Stomach (tissue), 9 donors: Measurements from ENCODE around the gene MRPL17. TPM values are rescaled to one million over a fixed set of nuclear protein-coding genes. Genes with fewer than 3 reads are reported as not detected.
"Not testable (repeated sequence)": the region's sequence is repeated elsewhere in the genome, so short reads cannot be mapped to it uniquely, and the experiment has no call there.

Experiments
- DNase-seq, 2 donors: peaks; one replicate each; pipeline versions ENCODE4 v3.0.0 to v3.0.0-alpha.2; 2013 to 2019
- H3K27ac ChIP-seq, 5 donors: fragments of 200-600 bp in 4 of 5; sonication (generic) in 4 of 5; one replicate each; pipeline ENCODE4 v1.5.1; 2013 to 2019; ENCODE audit warnings: mild to moderate bottlenecking in 1 of 5, moderate library complexity in 1 of 5
- H3K27me3 ChIP-seq, 3 donors: fragments of 200-600 bp; sonication (generic); one replicate each; pipeline ENCODE4 v1.5.1; 2017 to 2019; ENCODE audit warnings: mixed run types in 1 of 3
- H3K36me3 ChIP-seq, 4 donors: fragments of 200-600 bp; sonication (generic); 1 replicate in 3 of 4; 2 replicates in 1 of 4; pipeline ENCODE4 v1.5.1; 2016 to 2019
- H3K4me1 ChIP-seq, 4 donors: fragments of 200-600 bp; sonication (generic); one replicate each; pipeline ENCODE4 v1.5.1; 2016 to 2019
- H3K4me3 ChIP-seq, 4 donors: fragments of 200-600 bp; sonication (generic) in 3 of 4; one replicate each; pipeline ENCODE4 v1.5.1; 2016 to 2019; ENCODE audit warnings: mild to moderate bottlenecking in 1 of 4
- H3K9me3 ChIP-seq, 4 donors: fragments of 200-600 bp; sonication (generic); one replicate each; pipeline ENCODE4 v1.5.1; 2016 to 2019
- EP300 ChIP-seq: sonication (generic); formaldehyde crosslinking; IDR thresholded peaks from one replicate; pipeline ENCODE4 v1.6.1; 2017; ENCODE audit warnings: antibody characterized with exemption
- POLR2A ChIP-seq, 4 donors: fragments of 450-650 bp; IDR thresholded peaks; one replicate each; pipeline ENCODE4 v1.6.1; 2016; ENCODE audit warnings: antibody characterized with exemption in 4 of 4, control low read depth in 2 of 4, mild to moderate bottlenecking in 1 of 4, moderate library complexity in 1 of 4
- POLR2AphosphoS5 ChIP-seq, 3 donors: sonication (generic); formaldehyde crosslinking; IDR thresholded peaks; one replicate each; pipeline ENCODE4 v1.6.1; 2016; ENCODE audit warnings: antibody characterized with exemption in 3 of 3
- WGBS, 5 donors: extraction: QIAGEN DNeasy Blood & Tissue Kit in 3 of 5; methylation state at CpG; one replicate each; pipeline versions ENCODE4 v1.1.5 to v1.1.7; 2013 to 2018; 5-methylcytosine and 5-hydroxymethylcytosine counted together
- intact Hi-C: fragments of 100-400 bp; cut with DNase I; formaldehyde crosslinking; loops from one replicate; pipeline ENCODE4 v1.15.1; 2023; ENCODE audit warnings: low total_unique reads
- polyA plus RNA-seq, 3 donors: library from polyadenylated mRNA; stranded (reverse); fragments of 200-250 nt; gene quantifications; one replicate each; pipeline ENCODE4 v1.2.3, GENCODE V29; 2013
- total RNA-seq, 5 donors: library from RNA; depleted of rRNA; stranded (reverse); fragments of >200 nt; gene quantifications; one replicate each; pipeline versions ENCODE4 v1.1.0 to v1.2.3, GENCODE V29; 2014 to 2016
- TF ChIP-seq, protein P1 (sequence below), 7 experiments: fragments of 450-650 bp in 4 of 7; fragments of 200-600 bp in 3 of 7; sonication (generic) in 3 of 7; IDR thresholded peaks; one replicate each; pipeline ENCODE4 v1.5.1; 2016 to 2019; ENCODE audit warnings: antibody characterized with exemption in 7 of 7, control low read depth in 2 of 7, mild to moderate bottlenecking in 1 of 7
- donor health status: healthy with polysubstance abuse.
- donor health status: Bipolar disorder and iron deficiency.
- donor health status: healthy.

Gene MRPL17
- total and polyA plus RNA-seq, 8 donors: 9.0 to 148 (median 32.1) TPM

- intact Hi-C loops: no loop called here
- TF ChIP-seq POLR2A (IDR thresholded peaks at IDR 0.05) (no peak), EP300 (no peak), POLR2AphosphoS5 (IDR thresholded peaks at IDR 0.05) (no peak)
- TF ChIP-seq, protein P1, sequence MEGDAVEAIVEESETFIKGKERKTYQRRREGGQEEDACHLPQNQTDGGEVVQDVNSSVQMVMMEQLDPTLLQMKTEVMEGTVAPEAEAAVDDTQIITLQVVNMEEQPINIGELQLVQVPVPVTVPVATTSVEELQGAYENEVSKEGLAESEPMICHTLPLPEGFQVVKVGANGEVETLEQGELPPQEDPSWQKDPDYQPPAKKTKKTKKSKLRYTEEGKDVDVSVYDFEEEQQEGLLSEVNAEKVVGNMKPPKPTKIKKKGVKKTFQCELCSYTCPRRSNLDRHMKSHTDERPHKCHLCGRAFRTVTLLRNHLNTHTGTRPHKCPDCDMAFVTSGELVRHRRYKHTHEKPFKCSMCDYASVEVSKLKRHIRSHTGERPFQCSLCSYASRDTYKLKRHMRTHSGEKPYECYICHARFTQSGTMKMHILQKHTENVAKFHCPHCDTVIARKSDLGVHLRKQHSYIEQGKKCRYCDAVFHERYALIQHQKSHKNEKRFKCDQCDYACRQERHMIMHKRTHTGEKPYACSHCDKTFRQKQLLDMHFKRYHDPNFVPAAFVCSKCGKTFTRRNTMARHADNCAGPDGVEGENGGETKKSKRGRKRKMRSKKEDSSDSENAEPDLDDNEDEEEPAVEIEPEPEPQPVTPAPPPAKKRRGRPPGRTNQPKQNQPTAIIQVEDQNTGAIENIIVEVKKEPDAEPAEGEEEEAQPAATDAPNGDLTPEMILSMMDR (IDR thresholded peaks at IDR 0.05): no peak
- DNase-seq: no peak
- WGBS, 5 donors: 90 to 96% (median 94%) methylated on average over 3 of the region's 3 CpGs
- Histone ChIP-seq H3K27ac (no peak overlapping the region), H3K27me3 (no peaks in the 10 kb centered on the region), H3K4me3 (no peak overlapping the region), H3K9me3 (no peaks in the 10 kb centered on the region), H3K4me1 (no peaks in the 10 kb centered on the region), H3K36me3 (peaks cover 0 to 9% (median 0%) of the 10 kb centered on the region in 4 donors)
Observed at GRCh38 chr11:6717426-6717825, 34.3 kb upstream of the MRPL17 start.

DNA sequence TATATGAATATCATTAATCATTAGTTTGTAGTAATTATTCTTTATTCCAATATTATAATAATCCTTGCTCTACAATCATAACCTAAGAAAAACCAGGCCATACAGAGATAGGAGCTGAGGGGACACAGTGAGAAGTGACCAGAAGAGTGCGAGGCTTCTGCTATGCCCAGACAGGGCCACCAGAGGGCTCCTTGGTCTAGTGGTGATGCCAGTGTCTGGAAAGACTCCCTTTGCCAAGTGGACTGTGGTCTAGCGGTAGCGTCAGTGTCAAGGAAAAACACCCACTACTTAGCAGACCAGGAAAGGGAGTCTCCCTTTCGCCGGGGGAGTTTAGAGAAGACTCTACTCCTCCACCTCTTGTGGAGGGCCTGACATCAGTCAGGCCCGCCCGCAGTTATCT lies 28.4 kb upstream of the MRPL17 start:
- H3K27me3 ChIP-seq, H3K36me3 ChIP-seq, intact Hi-C loops, H3K27ac ChIP-seq, H3K4me1 ChIP-seq, H3K9me3 ChIP-seq, H3K4me3 ChIP-seq: not testable (repeated sequence)
- TF ChIP-seq, protein P1 (IDR thresholded peaks at IDR 0.05): peak in 2 of 7 experiments; percentile 11 to 26
- peak in 1 of 2 donors; percentile 29 for DNase-seq
- WGBS, 5 donors: 88 to 94% (median 93%) methylated on average over 5 to 7 of the region's 7 CpGs

DNA sequence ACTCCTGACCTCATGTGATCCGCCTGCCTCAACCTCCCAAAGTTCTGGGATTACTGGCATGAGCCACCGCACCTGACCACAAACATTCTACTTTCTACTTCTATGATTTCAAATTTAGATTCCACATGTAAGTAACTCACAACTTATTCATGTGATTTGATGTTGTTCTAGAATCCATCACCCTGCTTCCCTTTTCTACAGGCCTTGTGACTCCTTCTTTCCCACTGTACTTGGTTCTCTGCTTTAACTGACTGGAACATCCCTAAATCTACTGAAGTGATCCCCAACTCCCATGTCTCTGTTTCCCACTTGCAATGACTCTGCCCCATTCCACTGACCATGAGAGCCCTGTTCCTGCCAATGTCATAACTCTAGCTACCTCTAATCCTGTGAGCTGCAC lies 25.7 kb upstream of the MRPL17 start:
- intact Hi-C loops: loop anchor here (10.0 kb wide), 1 partner anchor 174 kb away; no protein-coding TSS in a partner anchor
- H3K4me1 ChIP-seq: peaks cover 0 to 9% (median 0%) of the 10 kb centered on the region in 4 donors
- H3K9me3 ChIP-seq: no peaks in the 10 kb centered on the region
- H3K27me3 ChIP-seq: no peaks in the 10 kb centered on the region
- H3K36me3 ChIP-seq: no peaks in the 10 kb centered on the region
- no peak overlapping the region for H3K27ac ChIP-seq
- DNase-seq: no peak
- TF ChIP-seq POLR2AphosphoS5 (IDR thresholded peaks at IDR 0.05): no peak
- no peak for TF ChIP-seq EP300
- no peak overlapping the region for H3K4me3 ChIP-seq
- WGBS, 5 donors: 93 to 98% (median 93%) methylated on average over 2 of the region's 2 CpGs

DNA sequence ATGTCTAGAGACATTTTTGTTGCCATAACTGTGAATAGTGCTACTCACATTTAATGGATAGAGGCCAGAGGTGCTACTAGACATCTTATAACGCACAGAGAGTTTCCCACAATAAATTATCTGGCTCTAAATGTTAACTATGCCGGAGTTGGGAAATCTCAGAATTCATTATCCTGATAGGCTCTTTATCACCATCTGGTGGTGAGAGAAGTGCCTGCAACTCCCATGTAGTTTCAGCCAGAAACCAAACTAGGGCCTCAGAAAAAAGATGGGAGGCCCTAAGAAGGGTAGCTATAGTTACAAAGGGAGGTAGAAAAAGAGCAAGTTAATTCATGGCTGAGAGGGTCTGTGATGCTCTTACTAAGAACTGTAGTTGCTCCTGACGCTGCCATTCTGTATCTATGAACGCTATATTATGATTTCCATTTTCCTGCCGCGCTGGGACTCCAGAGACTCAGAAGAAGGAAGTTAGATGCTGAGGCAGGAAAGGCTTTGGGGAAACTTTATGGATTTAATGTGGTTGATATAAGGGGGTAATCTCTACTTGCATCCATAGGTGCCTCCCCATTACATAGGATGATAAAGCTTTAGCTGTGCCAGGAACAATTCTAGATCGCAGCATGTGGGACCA lies 22.9 kb upstream of the MRPL17 start:
- H3K9me3 ChIP-seq: no peaks in the 10 kb centered on the region
- peak; percentile 54 to 85 for DNase-seq
- TF ChIP-seq POLR2A (IDR thresholded peaks at IDR 0.05) (no peak), POLR2AphosphoS5 (IDR thresholded peaks at IDR 0.05) (peak in 1 of 3 donors; percentile 22), EP300 (no peak)
- TF ChIP-seq, protein P1 (IDR thresholded peaks at IDR 0.05): peak in 5 of 7 experiments; percentile 56 to 91 (median 84)
- H3K4me1 ChIP-seq: peaks cover 0 to 24% (median 3%) of the 10 kb centered on the region in 4 donors
- H3K27me3 ChIP-seq: no peaks in the 10 kb centered on the region
- WGBS, 5 donors: 43 to 50% (median 49%) methylated on average over 7 of the region's 7 CpGs
- H3K27ac ChIP-seq: no peak overlapping the region
- intact Hi-C loops: loop anchor here (10.0 kb wide), 1 partner anchor 171 kb away; no protein-coding TSS in a partner anchor
- H3K4me3 ChIP-seq: no peak overlapping the region
- no peaks in the 10 kb centered on the region for H3K36me3 ChIP-seq
